ENCODE data around the gene TMC3.

DNA sequence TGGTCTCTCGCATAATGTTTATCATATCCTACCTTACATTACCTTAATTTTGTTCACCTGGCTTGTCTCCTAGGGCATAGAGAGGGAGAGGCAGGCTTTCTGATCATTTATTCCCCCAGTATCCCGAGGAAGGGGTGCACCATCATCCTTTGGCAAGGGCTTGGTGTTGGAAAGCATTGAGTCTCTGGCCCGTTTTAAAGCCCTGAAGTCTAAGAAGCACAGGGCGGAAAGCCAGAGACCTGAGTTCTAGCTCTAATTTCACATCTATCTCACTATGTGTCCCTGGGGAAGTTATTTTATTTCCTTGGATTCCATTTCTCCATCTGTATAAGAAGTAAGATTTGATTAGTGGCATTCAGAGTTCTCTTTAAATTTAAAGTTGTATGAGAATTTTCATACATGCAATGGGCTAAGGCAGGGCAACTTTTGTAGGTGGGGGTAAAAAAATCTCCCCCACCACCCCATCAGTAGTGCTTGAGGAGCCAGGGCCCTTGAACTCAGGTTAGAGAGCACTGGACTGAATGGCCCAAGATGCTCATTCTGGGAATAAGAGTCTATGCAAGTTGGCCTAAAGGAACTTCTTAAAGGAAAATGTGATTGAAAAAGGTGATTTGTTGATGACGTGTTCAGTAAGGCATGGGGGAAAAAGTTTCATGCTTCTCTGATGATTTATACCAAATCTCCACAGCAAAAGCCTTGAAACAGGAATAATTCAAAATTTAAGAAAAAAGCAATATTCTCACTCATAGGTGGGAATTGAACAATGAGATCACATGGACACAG, 10.1 kb downstream of the TMC3 start:
- TF ChIP-seq GATA2 (IDR thresholded peaks at IDR 0.05; ENCODE audit: low read depth, low read length) (no peak), GATA3 (IDR thresholded peaks at IDR 0.05; ENCODE audit: low read depth, low read length) (no peak)

All from SH-SY5Y (cell line).